Retinal pigment epithelial cell (primary cell): ENCODE results near the gene TXNL4A.

Experiments
- DNase-seq: peaks from one replicate; pipeline ENCODE4 v3.0.0-alpha.2; 2010; ENCODE audit warnings: low read depth
- H3K4me3 ChIP-seq: 2 replicates; pipeline ENCODE4 v1.5.1; 2011; ENCODE audit warnings: mild to moderate bottlenecking, low read length, control low read depth, moderate library complexity
- CTCF ChIP-seq: conservative IDR thresholded peaks from 2 replicates; pipeline ENCODE4 v1.5.1; 2011; ENCODE audit warnings: low read depth, low read length, control low read depth, inconsistent platforms

Gene TXNL4A

GRCh38 chr18:79952456-79952995 lies 35.8 kb downstream of the TXNL4A start:
- no peak for TF ChIP-seq CTCF
- no peak for DNase-seq
- peak overlapping the region; percentile 57 for H3K4me3 ChIP-seq

GRCh38 chr18:79951545-79952455 lies 36.6 kb downstream of the TXNL4A start, which contains the start of gene SLC66A2:
SLC66A2 (minus strand) TSS chr18:79951653; CDS start chr18:79950926, 727 bp downstream.
- peak within 1 kb of the TSS; percentile 63 for H3K4me3 ChIP-seq
- DNase-seq: no peak
- no peak for TF ChIP-seq CTCF

- TF ChIP-seq CTCF: no peak
- no peak for DNase-seq
- peak overlapping the region; percentile 63 for H3K4me3 ChIP-seq
Measured at GRCh38 chr18:79950515-79951341, 37.6 kb downstream of the TXNL4A start.

- H3K4me3 ChIP-seq: peak overlapping the region; percentile 63
- no peak for DNase-seq
- TF ChIP-seq CTCF: no peak
Measured at GRCh38 chr18:79949697-79950487, 38.5 kb downstream of the TXNL4A start.

GRCh38 chr18:79948719-79949411 lies 39.5 kb downstream of the TXNL4A start:
- TF ChIP-seq CTCF: no peak
- DNase-seq: no peak
- H3K4me3 ChIP-seq: no peak overlapping the region
